ENCODE results near the gene RAB31.

DNA sequence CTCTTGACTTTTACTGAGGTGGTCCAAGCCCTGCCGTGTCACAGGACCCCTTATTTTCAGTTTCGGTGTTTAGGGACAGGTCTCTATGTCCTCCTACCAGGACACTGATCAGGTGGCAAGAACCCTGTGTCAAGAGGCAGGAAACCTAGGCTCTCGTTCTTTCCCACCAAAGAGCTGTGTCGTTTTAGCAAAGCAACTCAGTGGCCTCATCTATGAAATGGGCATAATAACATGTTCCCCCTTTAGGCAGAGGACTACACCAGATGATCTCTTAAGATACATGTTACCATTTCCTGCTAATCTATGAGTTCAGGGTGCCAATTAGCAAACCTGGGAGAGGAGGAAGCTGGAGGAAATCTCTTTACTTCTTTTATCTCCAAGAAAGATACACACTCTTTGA is 1.9 kb downstream of the RAB31 start:
- TF ChIP-seq, protein P1, sequence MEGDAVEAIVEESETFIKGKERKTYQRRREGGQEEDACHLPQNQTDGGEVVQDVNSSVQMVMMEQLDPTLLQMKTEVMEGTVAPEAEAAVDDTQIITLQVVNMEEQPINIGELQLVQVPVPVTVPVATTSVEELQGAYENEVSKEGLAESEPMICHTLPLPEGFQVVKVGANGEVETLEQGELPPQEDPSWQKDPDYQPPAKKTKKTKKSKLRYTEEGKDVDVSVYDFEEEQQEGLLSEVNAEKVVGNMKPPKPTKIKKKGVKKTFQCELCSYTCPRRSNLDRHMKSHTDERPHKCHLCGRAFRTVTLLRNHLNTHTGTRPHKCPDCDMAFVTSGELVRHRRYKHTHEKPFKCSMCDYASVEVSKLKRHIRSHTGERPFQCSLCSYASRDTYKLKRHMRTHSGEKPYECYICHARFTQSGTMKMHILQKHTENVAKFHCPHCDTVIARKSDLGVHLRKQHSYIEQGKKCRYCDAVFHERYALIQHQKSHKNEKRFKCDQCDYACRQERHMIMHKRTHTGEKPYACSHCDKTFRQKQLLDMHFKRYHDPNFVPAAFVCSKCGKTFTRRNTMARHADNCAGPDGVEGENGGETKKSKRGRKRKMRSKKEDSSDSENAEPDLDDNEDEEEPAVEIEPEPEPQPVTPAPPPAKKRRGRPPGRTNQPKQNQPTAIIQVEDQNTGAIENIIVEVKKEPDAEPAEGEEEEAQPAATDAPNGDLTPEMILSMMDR (IDR thresholded peaks at IDR 0.05 in 8 of 11, conservative IDR thresholded peaks at IDR 0.05 in 3 of 11): no peak
- no peak for TF ChIP-seq POLR2AphosphoS5 (IDR thresholded peaks at IDR 0.05)
